Activated T-cell treated with anti-CD3 and anti-CD28 coated beads, Interleukin-2, amount 50 U/mL, for 48 hours (primary cell): ENCODE measurements around the gene L1CAM.

Source experiments
- DNase-seq, 2 experiments: peaks; one replicate each; pipeline ENCODE4 v3.0.0-alpha.2; 2020

The L1CAM gene

GRCh38 chrX:153885968-153886903 lies at the start of gene L1CAM:
L1CAM (minus strand) TSS chrX:153886173; CDS start chrX:153875836, 10,337 bp downstream.
- DNase-seq, result no peak

- DNase-seq, result no peak
Observed at GRCh38 chrX:153935326-153935851, 49.4 kb upstream of the L1CAM start.

GRCh38 chrX:153934762-153935325 lies 48.9 kb upstream of the L1CAM start, which contains the start of gene NAA10:
NAA10 (minus strand) TSS chrX:153935037; CDS start chrX:153934904, 133 bp downstream.
- DNase-seq, result peak; percentile 69 to 78

- DNase-seq, result no peak
Observed at GRCh38 chrX:153934148-153934761, 48.3 kb upstream of the L1CAM start.

GRCh38 chrX:153933748-153934147 lies 47.8 kb upstream of the L1CAM start:
- DNase-seq, result no peak

GRCh38 chrX:153932220-153932915 lies 46.4 kb upstream of the L1CAM start:
- DNase-seq, result no peak

GRCh38 chrX:153931748-153932147 lies 45.8 kb upstream of the L1CAM start:
- no peak for DNase-seq

GRCh38 chrX:153931151-153931550 lies 45.2 kb upstream of the L1CAM start:
- no peak for DNase-seq

- DNase-seq, result no peak
Observed at GRCh38 chrX:153930011-153930910, 44.3 kb upstream of the L1CAM start.

- DNase-seq, result no peak
Observed at GRCh38 chrX:153929576-153929975, 43.6 kb upstream of the L1CAM start.

GRCh38 chrX:153928846-153929245 lies 42.9 kb upstream of the L1CAM start:
- DNase-seq, result no peak

- peak; percentile 94 to 96 for DNase-seq
Observed at GRCh38 chrX:153927922-153928760, 42.2 kb upstream of the L1CAM start.

GRCh38 chrX:153927672-153927921 lies 41.6 kb upstream of the L1CAM start:
- DNase-seq, result no peak

- peak; percentile 65 to 80 for DNase-seq
Observed at GRCh38 chrX:153926858-153927671, 41.1 kb upstream of the L1CAM start.

- DNase-seq, result peak; percentile 69 to 75
Observed at GRCh38 chrX:153926552-153926857, 40.5 kb upstream of the L1CAM start.

GRCh38 chrX:153925739-153926551 lies 40.0 kb upstream of the L1CAM start, which contains the start of gene ARHGAP4:
ARHGAP4 (minus strand) TSS chrX:153926264; CDS start chrX:153926202, 62 bp downstream.
- DNase-seq, result peak; percentile 66 to 76

GRCh38 chrX:153925387-153925738 lies 39.4 kb upstream of the L1CAM start:
- DNase-seq, result no peak

- DNase-seq, result peak; percentile 51 to 52
Observed at GRCh38 chrX:153924149-153924861, 38.3 kb upstream of the L1CAM start.
